NCI-H2196 (cell line): Measurements from ENCODE around the gene STEAP3.
A peak's percentile ranks its signal among the peaks of the same experiment; 100 is the strongest.

ENCODE experiments used
- DNase-seq: peaks from one replicate; lab custom pipeline; 2025; ENCODE audit not compliant: unreplicated experiment; lab: John Stamatoyannopoulos, UW

Gene STEAP3

GRCh38 chr2:119197529-119198239 is 25.9 kb upstream of the STEAP3 start:
- no peak for DNase-seq

GRCh38 chr2:119198240-119198840 is 25.3 kb upstream of the STEAP3 start:
- peak; percentile 43 for DNase-seq

DNA sequence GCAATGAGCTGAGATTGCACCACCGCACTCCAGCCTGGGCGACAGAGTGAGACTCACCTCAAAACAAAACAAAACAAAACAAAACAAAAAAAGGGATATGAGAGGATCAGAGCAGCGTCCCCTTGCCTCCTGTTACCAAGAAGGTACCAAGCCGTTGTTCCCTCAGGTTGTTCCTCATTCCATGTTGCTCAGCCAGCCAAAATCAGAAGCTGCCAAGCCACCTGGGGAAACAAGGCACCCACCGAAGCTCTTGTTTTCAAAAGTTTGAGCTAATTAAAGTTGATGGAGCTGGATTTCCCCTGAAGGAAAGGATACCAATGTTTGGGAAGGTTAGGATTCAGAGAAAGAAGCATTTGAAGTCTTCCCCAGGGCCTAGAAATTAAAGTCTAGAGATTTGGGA is 21.8 kb upstream of the STEAP3 start:
- no peak for DNase-seq

- DNase-seq = no peak
Measured at GRCh38 chr2:119202610-119203310, 20.9 kb upstream of the STEAP3 start.

DNA sequence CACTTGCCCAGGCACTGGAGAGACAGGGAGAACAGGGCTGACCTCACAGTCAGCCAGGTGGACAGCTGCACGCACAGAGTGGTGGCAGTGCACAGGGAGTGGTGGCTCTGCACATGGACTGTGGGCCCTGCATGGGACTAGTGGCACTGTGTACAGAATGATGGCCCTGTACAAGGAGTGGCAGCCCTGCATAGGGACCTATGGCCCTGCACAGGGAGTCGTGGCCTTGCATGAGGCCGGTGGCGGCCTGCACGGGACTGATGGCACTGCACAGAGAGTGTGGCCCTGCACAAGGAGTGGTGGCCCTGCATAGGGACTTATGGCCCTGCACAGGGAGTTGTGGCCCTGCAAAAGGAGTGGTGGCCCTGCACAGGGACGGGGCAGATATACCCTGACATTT is 19.1 kb upstream of the STEAP3 start:
- no peak for DNase-seq

DNA sequence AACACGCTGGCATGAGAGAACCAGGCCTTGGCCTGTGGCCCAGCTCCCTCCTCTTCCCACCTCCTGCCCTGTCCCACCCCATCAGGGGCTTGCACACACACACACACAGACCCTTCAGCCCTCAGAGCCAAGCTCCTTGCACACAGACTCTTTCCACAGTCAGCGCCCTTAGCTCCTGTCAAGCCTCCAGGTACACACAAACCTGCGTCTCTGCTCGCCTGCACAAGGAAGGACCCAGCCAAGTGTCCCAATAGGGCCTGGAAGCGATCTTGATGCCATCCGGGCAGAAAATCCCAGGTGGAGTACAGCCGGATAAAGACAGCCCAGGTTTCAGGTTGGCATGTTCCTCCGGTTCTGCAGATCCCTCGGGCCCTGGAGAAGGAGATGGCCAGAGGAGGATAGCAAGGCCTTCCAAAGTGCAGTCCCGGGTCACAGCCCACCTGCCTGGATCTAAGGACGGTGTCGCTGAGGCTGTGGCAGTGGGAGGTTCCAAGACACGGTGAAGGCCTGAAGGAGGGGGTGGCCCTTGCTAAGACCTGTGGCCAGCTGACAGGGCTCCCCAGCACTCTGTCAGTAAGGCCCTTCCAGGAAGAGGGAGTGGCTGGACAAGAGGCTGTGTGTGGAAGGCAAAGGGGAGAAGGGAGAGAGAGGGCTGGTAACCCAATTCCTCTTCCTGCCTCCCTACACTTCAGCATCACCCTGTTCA is 18.5 kb upstream of the STEAP3 start:
- no peak for DNase-seq

- DNase-seq = no peak
Measured at GRCh38 chr2:119206201-119206600, 17.4 kb upstream of the STEAP3 start.

DNA sequence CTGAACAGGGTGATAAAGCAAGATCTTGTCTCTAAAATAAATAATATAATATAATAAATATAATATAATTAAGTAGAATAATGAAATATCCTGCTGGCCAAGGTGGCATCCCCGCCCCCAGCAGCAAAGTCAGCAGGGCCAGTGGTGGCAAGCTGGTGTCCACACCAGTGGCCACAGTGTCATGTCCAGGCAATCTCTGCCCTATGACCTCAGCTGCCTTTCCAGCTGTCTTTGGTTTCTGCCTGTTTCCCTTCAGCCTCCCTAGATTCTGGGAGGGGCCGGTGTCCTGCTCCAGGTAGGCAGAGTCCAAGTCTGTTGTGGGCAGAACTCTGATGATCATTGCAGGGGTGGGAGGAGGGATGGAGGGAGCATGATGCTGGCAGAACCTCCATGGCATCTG is 16.2 kb upstream of the STEAP3 start:
- peak; percentile 37 for DNase-seq

- DNase-seq = peak; percentile 47
Measured at GRCh38 chr2:119208791-119209203, 14.8 kb upstream of the STEAP3 start.

- no peak for DNase-seq
Measured at GRCh38 chr2:119212139-119212800, 11.4 kb upstream of the STEAP3 start.

- no peak for DNase-seq
Measured at GRCh38 chr2:119214453-119215037, 9.1 kb upstream of the STEAP3 start.

DNA sequence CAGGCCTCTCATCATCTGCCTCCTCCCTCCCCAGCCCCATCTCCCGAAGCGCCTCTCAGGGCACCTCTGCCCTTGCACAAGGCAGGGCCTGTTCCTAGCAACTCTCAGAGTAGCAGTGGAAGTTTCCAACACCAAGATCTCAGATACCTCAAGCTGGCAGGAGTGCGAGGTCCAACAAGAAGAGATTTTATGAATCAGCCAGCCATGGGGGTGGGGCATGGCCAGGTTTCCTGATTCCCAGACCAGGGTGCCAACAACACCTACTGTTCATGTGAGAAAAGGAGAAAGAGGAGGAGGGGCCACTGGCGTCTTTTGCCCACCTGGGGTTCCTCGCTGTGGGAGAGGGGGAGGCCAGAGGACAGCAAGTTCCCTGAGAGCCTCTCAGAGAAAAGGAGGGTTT is 6.6 kb upstream of the STEAP3 start:
- DNase-seq = no peak

DNA sequence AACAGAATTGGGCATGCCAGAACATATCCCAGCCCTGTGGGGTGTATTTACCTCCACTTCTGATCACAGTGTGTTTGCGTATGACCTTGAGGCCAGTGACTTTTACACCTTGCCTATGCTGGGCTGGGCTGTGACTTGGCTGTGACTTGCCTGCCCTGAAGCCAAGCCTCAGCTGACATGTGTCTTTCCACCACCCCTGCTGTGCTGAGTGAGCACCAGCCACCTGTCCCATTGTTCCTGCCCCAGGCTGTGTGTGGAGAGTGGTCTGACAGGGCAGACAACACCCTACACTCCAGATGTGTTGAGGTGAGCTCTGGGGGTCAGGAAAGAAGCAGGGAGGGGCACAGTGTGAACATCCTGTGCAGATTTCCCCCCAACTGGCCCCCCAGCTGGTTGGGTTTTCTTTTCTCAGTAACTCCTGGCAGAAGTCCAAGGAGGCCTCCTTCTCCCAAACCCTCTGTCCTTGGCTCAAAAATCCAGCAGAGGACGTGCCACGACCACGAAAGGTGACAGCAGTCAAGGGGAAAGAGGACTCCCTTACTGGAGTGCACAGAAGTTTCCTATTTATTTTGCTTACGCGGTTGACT is 5.1 kb upstream of the STEAP3 start:
- peak; percentile 72 for DNase-seq

DNA sequence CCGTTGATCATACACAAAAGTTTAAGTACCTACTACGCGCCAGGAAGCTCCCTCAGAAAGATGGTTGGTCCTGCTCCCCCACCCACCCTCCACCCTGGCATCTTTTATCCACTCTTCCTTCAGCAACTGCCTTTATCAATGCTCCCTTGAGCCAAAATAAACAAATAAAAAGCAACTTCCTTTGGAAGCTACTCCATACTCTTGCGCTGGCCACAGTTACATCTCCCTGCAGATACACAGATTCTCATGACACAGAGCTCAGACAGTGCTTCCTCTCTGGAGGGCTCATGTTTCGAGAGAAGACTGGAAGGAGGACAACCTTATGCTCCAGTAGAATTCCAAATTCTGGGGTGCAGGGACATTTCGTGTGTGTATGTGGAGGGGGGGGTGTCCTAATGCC is 3.8 kb upstream of the STEAP3 start:
- DNase-seq = no peak

GRCh38 chr2:119220720-119221301 is 2.8 kb upstream of the STEAP3 start:
- no peak for DNase-seq

DNA sequence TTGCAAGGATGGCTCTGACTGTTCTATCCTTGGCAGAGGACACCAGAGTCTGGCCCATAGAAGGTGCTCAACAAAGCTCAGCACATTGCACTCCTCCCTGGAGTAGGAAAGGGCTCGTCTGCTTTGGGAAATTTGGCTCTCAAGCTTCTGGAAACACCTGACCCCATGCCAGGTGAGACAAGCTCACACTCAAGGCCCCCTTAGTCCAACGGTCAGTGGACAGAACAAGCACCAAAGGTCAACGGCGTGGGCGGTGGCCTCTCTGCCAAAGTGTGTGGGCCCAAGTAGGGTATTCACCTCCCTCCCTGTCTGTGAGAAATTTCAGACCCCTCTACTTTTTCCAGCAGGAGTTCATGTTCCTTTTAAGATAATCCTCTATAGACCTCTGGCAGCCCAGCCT is 2.0 kb upstream of the STEAP3 start:
- DNase-seq = no peak

DNA sequence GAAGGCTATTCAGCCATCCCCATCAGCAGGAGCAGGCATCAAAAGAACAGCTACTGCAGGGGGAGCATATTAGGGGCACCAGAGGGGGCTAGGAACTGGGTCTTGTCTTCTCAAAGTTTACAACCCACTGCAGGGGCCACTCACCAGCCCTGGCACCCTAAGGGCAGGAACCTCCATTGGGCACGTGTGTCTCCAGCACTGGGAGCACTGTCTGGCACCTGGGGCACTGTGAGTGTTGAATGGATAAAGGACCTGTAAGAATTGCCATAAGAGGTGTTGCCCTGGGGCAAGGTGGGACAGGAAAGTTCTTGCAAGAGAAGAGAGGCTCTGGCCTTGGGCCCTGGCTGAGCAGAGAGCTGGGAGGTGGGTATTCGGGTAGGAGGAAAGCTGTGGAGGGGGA is 1.4 kb upstream of the STEAP3 start:
- no peak for DNase-seq

DNA sequence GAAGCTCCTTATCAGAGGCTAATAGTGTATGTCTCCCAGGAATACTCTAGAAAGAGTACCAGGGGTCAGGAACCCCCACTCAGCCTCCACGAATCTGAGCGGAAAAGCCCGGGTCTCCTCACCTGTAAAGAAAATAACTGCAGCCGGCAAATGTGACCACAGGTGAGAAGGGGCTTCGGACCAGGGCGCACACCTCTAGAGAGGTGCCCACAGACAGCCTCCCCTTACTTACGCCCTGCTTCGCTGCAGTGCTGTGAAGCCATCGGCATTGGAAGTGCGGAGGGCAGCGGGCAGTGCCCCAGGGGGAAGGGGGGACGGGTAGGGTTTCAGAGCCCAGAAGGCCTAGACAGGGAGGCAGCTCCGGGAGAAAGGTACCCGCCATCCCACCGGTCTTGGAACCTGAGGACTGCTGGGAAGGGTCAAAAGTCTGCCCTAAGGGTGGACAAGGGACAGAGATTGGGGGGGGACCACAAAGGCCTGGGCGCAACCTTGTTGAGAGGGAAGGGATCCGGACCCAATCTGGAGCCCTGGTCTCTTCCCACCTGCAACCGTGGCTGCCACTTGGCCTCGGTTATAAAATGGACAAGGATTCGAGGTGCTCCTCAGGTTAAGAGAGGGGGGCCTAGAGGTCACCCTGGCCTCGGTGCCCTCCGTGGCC is 642 bp upstream of the STEAP3 start:
- no peak for DNase-seq

DNA sequence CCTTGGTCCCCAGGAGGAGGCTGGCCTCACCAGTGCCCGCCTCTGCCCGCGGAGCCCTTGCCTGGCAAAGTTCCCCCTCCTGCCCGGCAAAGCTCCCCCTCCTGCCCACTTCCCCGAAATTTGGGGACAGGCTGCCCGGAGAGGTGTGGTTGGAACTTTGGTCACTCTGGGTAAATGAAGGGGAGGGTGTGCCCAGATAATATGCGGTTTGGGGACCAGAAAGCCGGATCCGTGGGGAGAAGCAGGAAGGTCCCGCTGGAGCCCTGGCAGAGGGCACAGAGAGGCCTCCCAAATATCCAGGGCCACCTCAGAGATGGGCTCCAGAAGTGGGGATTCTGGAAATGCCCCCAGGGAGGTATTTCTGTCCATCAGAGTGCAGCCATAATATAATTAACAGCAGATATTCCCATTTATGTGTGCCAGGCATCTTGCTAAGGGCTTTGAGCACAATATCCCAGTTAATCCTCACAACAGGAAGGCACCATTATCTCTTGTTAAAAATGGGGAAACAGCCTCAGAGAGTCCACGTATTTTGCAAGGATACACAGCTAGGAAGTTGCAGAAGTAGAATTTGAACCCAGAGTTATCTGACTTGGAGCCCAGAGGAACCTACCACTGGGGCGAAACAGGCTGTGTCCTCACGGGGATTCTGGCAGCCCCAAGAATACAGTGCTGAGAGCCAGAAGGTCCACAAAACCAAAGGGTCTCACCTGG is 914 bp downstream of the STEAP3 start:
- no peak for DNase-seq
